LNCaP clone FGC (cell line): Measurements from ENCODE around the gene MTF1.

Source experiments
- DNase-seq: peaks from one replicate; pipeline ENCODE4 v3.0.0-alpha.2; 2011; ENCODE audit warnings: low read depth
- H3K4me3 ChIP-seq: 2 replicates; pipeline ENCODE4 v1.5.1; 2011; ENCODE audit warnings: mild to moderate bottlenecking, low read depth, low read length, control low read depth
- CTCF ChIP-seq: IDR thresholded peaks from 2 replicates; pipeline ENCODE4 v1.5.1; 2012; ENCODE audit warnings: mild to moderate bottlenecking; ENCODE audit not compliant: control insufficient read depth, insufficient read depth; ENCODE audit errors: extremely low read depth

Gene MTF1

GRCh38 chr1:37893673-37894072 is 34.3 kb upstream of the MTF1 start:
- no peak overlapping the region for H3K4me3 ChIP-seq
- no peak for TF ChIP-seq CTCF
- no peak for DNase-seq

- TF ChIP-seq CTCF, result no peak
- no peak for DNase-seq
- H3K4me3 ChIP-seq, result no peak overlapping the region
Measured at GRCh38 chr1:37892151-37893047, 33.0 kb upstream of the MTF1 start.

- H3K4me3 ChIP-seq, result no peak overlapping the region
- peak; percentile 63 for TF ChIP-seq CTCF
- DNase-seq, result peak; percentile 32
Measured at GRCh38 chr1:37890378-37891014, 31.1 kb upstream of the MTF1 start.

- no peak overlapping the region for H3K4me3 ChIP-seq
- TF ChIP-seq CTCF, result no peak
- no peak for DNase-seq
Measured at GRCh38 chr1:37888022-37888700, 28.8 kb upstream of the MTF1 start.

GRCh38 chr1:37884145-37884544 is 24.8 kb upstream of the MTF1 start:
- DNase-seq, result no peak
- TF ChIP-seq CTCF, result no peak
- no peak overlapping the region for H3K4me3 ChIP-seq

GRCh38 chr1:37883671-37884070 is 24.3 kb upstream of the MTF1 start:
- no peak for TF ChIP-seq CTCF
- DNase-seq, result no peak
- no peak overlapping the region for H3K4me3 ChIP-seq
